NCI-H128 (cell line): ENCODE data around the gene HAUS3.

Experiments
- DNase-seq: peaks from one replicate; lab custom pipeline; 2025; ENCODE audit not compliant: unreplicated experiment; lab: John Stamatoyannopoulos, UW

The HAUS3 gene

GRCh38 chr4:2252530-2253091 is 10.7 kb upstream of the HAUS3 start:
- no peak for DNase-seq

- no peak for DNase-seq
Measured at GRCh38 chr4:2251795-2252529, 10.0 kb upstream of the HAUS3 start.

- DNase-seq, result no peak
Measured at GRCh38 chr4:2251073-2251794, 9.3 kb upstream of the HAUS3 start.

GRCh38 chr4:2250357-2251072 is 8.6 kb upstream of the HAUS3 start:
- DNase-seq, result no peak

GRCh38 chr4:2249526-2250356 is 7.8 kb upstream of the HAUS3 start:
- DNase-seq, result no peak

GRCh38 chr4:2248821-2249261 is 6.9 kb upstream of the HAUS3 start:
- DNase-seq, result no peak

- no peak for DNase-seq
Measured at GRCh38 chr4:2248044-2248780, 6.3 kb upstream of the HAUS3 start.

GRCh38 chr4:2247128-2248043 is 5.5 kb upstream of the HAUS3 start:
- DNase-seq, result no peak

GRCh38 chr4:2246384-2247127 is 4.6 kb upstream of the HAUS3 start:
- DNase-seq, result no peak

GRCh38 chr4:2245787-2246275 is 3.9 kb upstream of the HAUS3 start:
- no peak for DNase-seq

- no peak for DNase-seq
Measured at GRCh38 chr4:2245057-2245786, 3.3 kb upstream of the HAUS3 start.

GRCh38 chr4:2243681-2244380 is 1.9 kb upstream of the HAUS3 start:
- DNase-seq, result no peak

- DNase-seq, result no peak
Measured at GRCh38 chr4:2241003-2241402, 918 bp downstream of the HAUS3 start.

GRCh38 chr4:2236944-2237666 is 4.8 kb downstream of the HAUS3 start:
- no peak for DNase-seq

- DNase-seq, result no peak
Measured at GRCh38 chr4:2231082-2231481, 10.8 kb downstream of the HAUS3 start.

- DNase-seq, result no peak
Measured at GRCh38 chr4:2226261-2226660, 15.7 kb downstream of the HAUS3 start.
